ENCODE data around the gene FAM168A. TPM values are rescaled to one million over a fixed set of nuclear protein-coding genes. Genes with fewer than 3 reads are reported as not detected.

Gene FAM168A
- total and polyA plus RNA-seq, 2 of the 8 experiments (the other 6 are each of a cell fraction or from before 2014, with no cell fraction given), result 17.1 to 21.6 TPM

DNA sequence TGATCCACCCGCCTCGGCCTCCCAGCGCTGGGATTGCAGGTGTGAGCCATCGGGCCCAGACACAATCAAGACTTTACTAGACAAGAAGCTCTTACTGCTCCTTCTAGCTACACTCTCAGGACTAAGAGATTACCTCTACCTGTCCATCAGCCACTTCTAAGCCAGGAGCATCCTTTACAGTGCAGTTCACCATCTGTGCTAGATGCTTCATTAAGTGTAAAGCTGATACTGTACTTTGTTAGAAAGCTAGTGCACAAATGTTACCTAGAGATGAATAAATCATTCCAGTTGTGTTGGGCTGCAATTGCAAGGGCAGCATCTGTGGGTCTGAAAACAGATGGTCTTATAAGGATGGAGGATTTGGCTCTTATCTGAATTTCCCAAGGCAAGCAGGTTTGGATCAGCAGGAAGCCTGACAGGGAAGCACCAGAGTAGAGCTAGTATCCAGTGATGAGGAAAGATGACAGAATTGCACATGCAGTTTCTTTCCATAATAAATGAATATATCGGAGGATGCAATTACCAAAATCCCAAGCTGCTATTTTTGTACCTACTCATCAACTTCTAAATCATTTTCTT lies 58.3 kb downstream of the FAM168A start:
- no peak for DNase-seq (ENCODE audit: low read depth in 1 of 2, low spot score in 2 of 2)
- Histone ChIP-seq H4K91ac (replicated peaks; ENCODE audit: insufficient read length, low read length) (no peak overlapping the region), H3K18ac (ENCODE audit: extremely low read depth, low read length) (no peak overlapping the region), H3K27me3 (replicated peaks in 1 of 4; ENCODE audit: control insufficient read depth in 3 of 4, extremely low read depth in 1 of 4, insufficient read depth in 3 of 4, low read length in 3 of 4) (no peaks in the 10 kb centered on the region), H2BK120ac (replicated peaks; ENCODE audit: low read depth, low read length) (no peak overlapping the region), H3K4me1 (replicated peaks in 1 of 4; ENCODE audit: control insufficient read depth in 3 of 4, insufficient read depth in 4 of 4, low read length in 3 of 4) (peaks cover 3 to 17% (median 9%) of the 10 kb centered on the region in 4 experiments; a peak in 6 of 7 replicates), H4K8ac (ENCODE audit: extremely low read depth, insufficient read depth, low read length) (no peak overlapping the region), H3K27ac (ENCODE audit: low read depth, low read length) (no peak overlapping the region), H3K79me2 (ENCODE audit: control insufficient read depth in 1 of 2, insufficient read depth in 2 of 2, low read length in 2 of 2) (peaks cover 0 to 9% of the 10 kb centered on the region in 2 experiments; a peak in 2 of 4 replicates), H2BK12ac (ENCODE audit: low read depth, low read length) (peak overlapping the region; percentile 72; the same call in 1 of the 2 replicates), H3K56ac (replicated peaks; ENCODE audit: insufficient read length, low read depth, low read length) (no peak overlapping the region), H3K79me1 (ENCODE audit: low read depth, low read length) (no peaks in the 10 kb centered on the region), H2BK15ac (ENCODE audit: low read length) (no peak overlapping the region), H3K23me2 (ENCODE audit: low read depth, low read length) (no peaks in the 10 kb centered on the region), H2AFZ (ENCODE audit: low read length) (no peak overlapping the region), H3K4ac (replicated peaks; ENCODE audit: insufficient read length, low read depth, low read length) (no peak overlapping the region), H3K4me2 (ENCODE audit: insufficient read depth in 1 of 2, low read depth in 2 of 2, low read length in 2 of 2) (no peak overlapping the region; a peak in 1 of 4 replicates), H4K20me1 (replicated peaks in 1 of 2; ENCODE audit: control insufficient read depth in 1 of 2, insufficient read depth in 2 of 2, low read length in 2 of 2) (no peaks in the 10 kb centered on the region), H3K9ac (replicated peaks in 1 of 4; ENCODE audit: extremely low read depth in 1 of 4, low read depth in 3 of 4, low read length in 3 of 4) (no peak overlapping the region), H4K5ac (ENCODE audit: insufficient read length, low read depth, low read length) (no peak overlapping the region), H3K36me3 (ENCODE audit: control insufficient read depth in 2 of 4, insufficient read depth in 4 of 4, low read length in 3 of 4) (no peaks in the 10 kb centered on the region), H3K23ac (ENCODE audit: insufficient read length) (no peak overlapping the region), H3K4me3 (ENCODE audit: extremely low read depth in 1 of 4, insufficient read depth in 2 of 4, low read depth in 3 of 4, low read length in 4 of 4) (no peak overlapping the region), H3K9me3 (ENCODE audit: insufficient read depth in 2 of 2, low read depth in 1 of 2, low read length in 1 of 2) (no peaks in the 10 kb centered on the region), H2AK5ac (ENCODE audit: low read depth, low read length) (no peak overlapping the region), H2BK5ac (ENCODE audit: low read depth, low read length) (no peak overlapping the region), H2BK20ac (ENCODE audit: low read length) (no peak overlapping the region), H3K14ac (ENCODE audit: insufficient read length) (no peak overlapping the region)
- POLR2A ChIA-PET (ENCODE audit: partially characterized antibody), result interaction anchor here (1.0 kb wide), 1 partner anchor 10 kb away, joined by 3 read pairs; no protein-coding TSS in a partner anchor
- FAIRE-seq, result no peak
- CTCF ChIA-PET (ENCODE audit: partially characterized antibody), result interaction anchor here (0.9 to 1.9 kb wide), 6 partner anchors 9 to 86 kb away, joined by 3 to 6 read pairs (median 4); no protein-coding TSS in a partner anchor
- whole genome bisulfite sequencing, 2 experiments (ENCODE audit: extremely low coverage in 1 of 2, insufficient coverage in 1 of 2, insufficient read length in 1 of 2, insufficient replicate concordance in 2 of 2, low coverage in 1 of 2, low lambda C conversion rate in 2 of 2, missing lambda C conversion rate in 1 of 2), result 91% methylated on average over 5 of the region's 5 CpGs; no CpG with 5 or more reads in 1 of the 2 experiments
- TF ChIP-seq SP4 (IDR thresholded peaks at IDR 0.05; ENCODE audit: low read length), result no peak
- no peak for TF ChIP-seq KDM4A (IDR thresholded peaks at IDR 0.05; ENCODE audit: low read depth, low read length, severe bottlenecking)
- no peak for TF ChIP-seq POLR2AphosphoS5 (IDR thresholded peaks at IDR 0.05; ENCODE audit: low read depth, low read length)
- no peak for TF ChIP-seq ZNF274 (IDR thresholded peaks at IDR 0.05; ENCODE audit: borderline replicate concordance, extremely low read depth, low read length)
- TF ChIP-seq KDM5A (IDR thresholded peaks at IDR 0.05; ENCODE audit: low read length), result no peak
- no peak for TF ChIP-seq GTF2F1 (IDR thresholded peaks at IDR 0.05; ENCODE audit: borderline replicate concordance, low read depth, low read length)
- no peak for TF ChIP-seq TCF12 (IDR thresholded peaks at IDR 0.05; ENCODE audit: low read depth, low read length)
- no peak for TF ChIP-seq SP2 (IDR thresholded peaks at IDR 0.05; ENCODE audit: low read length)
- no peak for TF ChIP-seq PHF8 (conservative IDR thresholded peaks at IDR 0.05; ENCODE audit: low read depth, low read length)
- no peak for TF ChIP-seq CHD1 (IDR thresholded peaks at IDR 0.05; ENCODE audit: low read depth, low read length)
- no peak for TF ChIP-seq TAF1 (IDR thresholded peaks at IDR 0.05; ENCODE audit: low read depth, low read length)
- no peak for TF ChIP-seq POU5F1 (IDR thresholded peaks at IDR 0.05; ENCODE audit: low read depth, low read length)
- TF ChIP-seq POLR2A (IDR thresholded peaks at IDR 0.05; ENCODE audit: control extremely low read depth in 1 of 2, low read depth in 2 of 2, low read length in 2 of 2), result no peak
- TF ChIP-seq ATF3 (IDR thresholded peaks at IDR 0.05; ENCODE audit: insufficient read depth, low read depth, low read length), result no peak

Measured in H1 (cell line).